SK-N-SH (cell line): ENCODE results near the gene MAT2A. TPM values are rescaled to one million over a fixed set of nuclear protein-coding genes. Genes with fewer than 3 reads are reported as not detected.

ENCODE experiments used
- CTCF ChIA-PET: fragments of 300-600, 350-600 bp; formaldehyde crosslinking; extraction: SDS; loops from one replicate; lab custom pipeline; 2021; lab: Yijun Ruan, JAX
- POLR2A ChIA-PET: fragments of 350-600 bp; sonication (Branson Sonifier 250); formaldehyde crosslinking; extraction: SDS; loops from one replicate; lab custom pipeline; 2020; ENCODE audit warnings: antibody characterized with exemption, inconsistent platforms; lab: Yijun Ruan, JAX
- DNase-seq: peaks from one replicate; pipeline ENCODE4 v3.0.0; 2012
- H2AFZ ChIP-seq: fragments of 200-600 bp; sonication (generic); 2 replicates; pipeline ENCODE4 v1.8.1; 2016; ENCODE audit warnings: antibody characterized with exemption, mild to moderate bottlenecking, low read depth
- H3F3A ChIP-seq: fragments of 200-600 bp; sonication (generic); replicated peaks from 2 replicates; pipeline ENCODE3; 2016; ENCODE audit warnings: antibody characterized with exemption, mild to moderate bottlenecking; ENCODE audit not compliant: insufficient read depth
- H3K27ac ChIP-seq, 2 experiments: fragments of 200-500 bp in 1 of 2; fragments of 200-600 bp in 1 of 2; sonication (Bioruptor generic) in 1 of 2; sonication (generic), shearing (Covaris generic) in 1 of 2; 2 replicates each; pipeline versions ENCODE4 v1.5.1 to v1.6.1; 2014 to 2016; ENCODE audit warnings: low read depth in 2 of 2, inconsistent platforms in 1 of 2, low read length in 1 of 2, mild to moderate bottlenecking in 1 of 2, mixed read lengths in 1 of 2
- H3K27me3 ChIP-seq: fragments of 200-600 bp; sonication (generic), shearing (Covaris generic); 2 replicates; pipeline ENCODE4 v1.6.1; 2016; ENCODE audit warnings: mixed run types; ENCODE audit not compliant: insufficient read depth
- H3K36me3 ChIP-seq, 2 experiments: fragments of 200-500 bp in 1 of 2; fragments of 200-600 bp in 1 of 2; sonication (Bioruptor generic) in 1 of 2; sonication (generic) in 1 of 2; replicated peaks in 1 of 2; 2 replicates each; pipeline versions ENCODE3 to v1.5.1; 2014 to 2016; ENCODE audit warnings: low read length in 1 of 2, mild to moderate bottlenecking in 1 of 2; ENCODE audit not compliant: insufficient read depth in 2 of 2, control insufficient read depth in 1 of 2
- H3K4me1 ChIP-seq, 2 experiments: fragments of 200-500 bp in 1 of 2; fragments of 200-600 bp in 1 of 2; sonication (Bioruptor generic) in 1 of 2; sonication (generic), shearing (Covaris generic) in 1 of 2; 2 replicates each; pipeline versions ENCODE4 v1.5.1 to v1.6.1; 2014 to 2016; ENCODE audit warnings: low read depth in 1 of 2, low read length in 1 of 2, mixed run types in 1 of 2; ENCODE audit not compliant: insufficient read depth in 2 of 2, control insufficient read depth in 1 of 2
- H3K4me2 ChIP-seq: fragments of 200-600 bp; sonication (generic), shearing (Covaris generic); 2 replicates; pipeline ENCODE4 v1.6.1; 2017; ENCODE audit warnings: mixed run types
- H3K4me3 ChIP-seq, 2 experiments: fragments of 200-500 bp in 1 of 2; fragments of 200-600 bp in 1 of 2; sonication (Bioruptor generic) in 1 of 2; sonication (generic), shearing (Covaris generic) in 1 of 2; 2 replicates each; pipeline versions ENCODE4 v1.5.1 to v1.8.1; 2014 to 2016; ENCODE audit warnings: low read depth in 2 of 2, inconsistent platforms in 1 of 2, low read length in 1 of 2, mild to moderate bottlenecking in 1 of 2, mixed read lengths in 1 of 2, moderate library complexity in 1 of 2
- H3K79me2 ChIP-seq: fragments of 200-600 bp; sonication (generic); 2 replicates; pipeline ENCODE4 v1.8.1; 2017; ENCODE audit warnings: mild to moderate bottlenecking; ENCODE audit not compliant: insufficient read depth
- H3K9ac ChIP-seq: fragments of 200-600 bp; sonication (generic); 2 replicates; pipeline ENCODE4 v1.6.1; 2017; ENCODE audit warnings: mixed run types
- H3K9me2 ChIP-seq: fragments of 200-600 bp; sonication (generic); 2 replicates; pipeline ENCODE4 v1.6.1; 2017; ENCODE audit warnings: mixed run types
- H3K9me3 ChIP-seq: fragments of 200-600 bp; sonication (generic); 2 replicates; pipeline ENCODE4 v1.6.1; 2017; ENCODE audit warnings: mixed run types, mild to moderate bottlenecking, moderate library complexity
- H4K20me1 ChIP-seq: fragments of 200-600 bp; sonication (generic); 2 replicates; pipeline ENCODE4 v1.6.1; 2017; ENCODE audit warnings: mild to moderate bottlenecking, mixed run types; ENCODE audit not compliant: insufficient read depth
- ELF1 ChIP-seq: IDR thresholded peaks from 2 replicates; pipeline ENCODE4 v1.4.0; 2012
- EP300 ChIP-seq, 2 experiments: IDR thresholded peaks; 2 replicates each; pipeline versions ENCODE4 v1.4.0 to v1.6.1; 2012; ENCODE audit warnings: borderline replicate concordance in 1 of 2, low read depth in 1 of 2, low read length in 1 of 2
- EZH2phosphoT487 ChIP-seq: fragments of 200-600 bp; sonication (generic); IDR thresholded peaks from 2 replicates; pipeline ENCODE4 v1.6.1; 2017; ENCODE audit warnings: low read depth, mixed run types, mild to moderate bottlenecking, antibody characterized with exemption, moderate library complexity, borderline replicate concordance
- FOXJ3 ChIP-seq: sonication (generic); formaldehyde crosslinking; IDR thresholded peaks from 2 replicates; pipeline ENCODE4 v1.5.1; 2020; ENCODE audit warnings: mild to moderate bottlenecking, missing genetic modification reagents
- MEF2A ChIP-seq: IDR thresholded peaks from 2 replicates; pipeline ENCODE4 v1.4.0; 2012; ENCODE audit warnings: low read depth, borderline replicate concordance
- POLR2AphosphoS5 ChIP-seq: IDR thresholded peaks from 2 replicates; pipeline ENCODE4 v1.6.1; 2012; ENCODE audit warnings: low read depth, low read length
- RCOR1 ChIP-seq: fragments of 150-350 bp; IDR thresholded peaks from 2 replicates; pipeline ENCODE4 v1.6.1; 2017; ENCODE audit warnings: antibody characterized with exemption, low read length
- SIN3A ChIP-seq: IDR thresholded peaks from 2 replicates; pipeline ENCODE4 v1.6.1; 2012; ENCODE audit warnings: low read depth, mild to moderate bottlenecking, low read length, moderate library complexity, borderline replicate concordance
- SMC3 ChIP-seq: IDR thresholded peaks from 2 replicates; pipeline ENCODE4 v1.6.1; 2012; ENCODE audit warnings: low read depth, low read length, improper control_type of control experiment
- TAF1 ChIP-seq: IDR thresholded peaks from 2 replicates; pipeline ENCODE4 v1.6.1; 2012; ENCODE audit warnings: low read depth, mild to moderate bottlenecking, low read length, moderate library complexity, borderline replicate concordance
- TCF12 ChIP-seq: IDR thresholded peaks from 2 replicates; pipeline ENCODE4 v1.4.0; 2012
- TEAD4 ChIP-seq: IDR thresholded peaks from 2 replicates; pipeline ENCODE4 v1.4.0; 2012; ENCODE audit warnings: mild to moderate bottlenecking, borderline replicate concordance; ENCODE audit not compliant: insufficient read depth
- YY1 ChIP-seq: IDR thresholded peaks from 2 replicates; pipeline ENCODE4 v1.4.0; 2012; ENCODE audit warnings: low read depth, mild to moderate bottlenecking
- WGBS: methylation state at CpG from one replicate; pipeline ENCODE4 v1.1.6; 2017; ENCODE audit warnings: low lambda C conversion rate; 5-methylcytosine and 5-hydroxymethylcytosine counted together
- polyA plus RNA-seq, 3 experiments: library from polyadenylated mRNA; depleted of rRNA; stranded (reverse); fragments of >200 nt; gene quantifications; 2 replicates each; pipeline ENCODE4 v1.2.3, GENCODE V29; 2012
- TF ChIP-seq, protein P1 (sequence below): fragments of 150-350 bp; IDR thresholded peaks from 2 replicates; pipeline ENCODE4 v1.6.1; 2016; ENCODE audit warnings: mild to moderate bottlenecking, low read depth, low read length
- TF ChIP-seq, protein P2 (sequence below): IDR thresholded peaks from 2 replicates; pipeline ENCODE4 v1.6.1; 2012; ENCODE audit warnings: mild to moderate bottlenecking, low read depth, low read length, moderate library complexity
- TF ChIP-seq, protein P3 (sequence below): fragments of 200-600 bp; sonication (generic); IDR thresholded peaks from 2 replicates; pipeline ENCODE4 v1.6.1; 2017; ENCODE audit warnings: antibody characterized with exemption, mild to moderate bottlenecking, moderate library complexity
- TF ChIP-seq, protein P4 (sequence below): IDR thresholded peaks from 2 replicates; pipeline ENCODE4; 2012

MAT2A gene
- polyA plus RNA-seq, 1 of the 3 experiments (the other 2 are of a cell fraction): 187 TPM

DNA sequence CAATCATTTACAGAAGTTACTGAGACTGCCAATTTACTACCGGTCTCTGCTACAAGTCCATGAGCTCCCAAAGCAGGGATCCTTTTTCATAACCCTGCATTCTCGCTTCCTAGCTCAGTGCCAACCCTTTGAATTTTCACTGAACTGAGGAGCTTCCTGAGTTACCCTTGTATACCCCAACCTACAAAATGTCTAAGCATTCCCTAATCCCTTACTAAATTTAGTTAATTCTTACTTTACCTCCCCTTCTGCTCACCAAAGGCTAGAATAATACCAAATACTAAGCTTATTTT is 9.6 kb downstream of the MAT2A start:
- H3K9me2 ChIP-seq: no peaks in the 10 kb centered on the region
- peaks cover 22% of the 10 kb centered on the region for H4K20me1 ChIP-seq
- ChIA-PET CTCF (interaction anchor here (0.6 to 16.6 kb wide), 9 partner anchors 8 to 248 kb away, joined by 3 to 364 read pairs (median 4); partner anchors contain the start of genes MAT2A and SH2D6), POLR2A (interaction anchor here (0.8 to 8.2 kb wide), 8 partner anchors 9 to 129 kb away, joined by 3 to 87 read pairs (median 10); partner anchors contain the start of genes GGCX, MAT2A and SH2D6)
- no peak for TF ChIP-seq MEF2A
- TF ChIP-seq SIN3A: no peak
- TF ChIP-seq RCOR1: no peak
- TF ChIP-seq, protein P1, sequence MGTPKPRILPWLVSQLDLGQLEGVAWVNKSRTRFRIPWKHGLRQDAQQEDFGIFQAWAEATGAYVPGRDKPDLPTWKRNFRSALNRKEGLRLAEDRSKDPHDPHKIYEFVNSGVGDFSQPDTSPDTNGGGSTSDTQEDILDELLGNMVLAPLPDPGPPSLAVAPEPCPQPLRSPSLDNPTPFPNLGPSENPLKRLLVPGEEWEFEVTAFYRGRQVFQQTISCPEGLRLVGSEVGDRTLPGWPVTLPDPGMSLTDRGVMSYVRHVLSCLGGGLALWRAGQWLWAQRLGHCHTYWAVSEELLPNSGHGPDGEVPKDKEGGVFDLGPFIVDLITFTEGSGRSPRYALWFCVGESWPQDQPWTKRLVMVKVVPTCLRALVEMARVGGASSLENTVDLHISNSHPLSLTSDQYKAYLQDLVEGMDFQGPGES: no peak
- no peak for TF ChIP-seq TAF1
- no peak for TF ChIP-seq TCF12
- TF ChIP-seq SMC3: no peak
- H3K79me2 ChIP-seq: no peaks in the 10 kb centered on the region; the same call in 1 of the 2 replicates
- no peak overlapping the region for H3K4me2 ChIP-seq
- H3K9me3 ChIP-seq: no peaks in the 10 kb centered on the region
- WGBS: 63% methylated on average over 2 of the region's 2 CpGs
- DNase-seq: no peak
- no peak overlapping the region for H3K4me3 ChIP-seq
- peaks cover 48 to 50% of the 10 kb centered on the region in 2 experiments for H3K36me3 ChIP-seq
- H3K9ac ChIP-seq: no peak overlapping the region
- peaks cover 0 to 13% of the 10 kb centered on the region in 2 experiments; a peak in 2 of 4 replicates for H3K4me1 ChIP-seq
- no peak overlapping the region for H2AFZ ChIP-seq
- H3K27me3 ChIP-seq: no peaks in the 10 kb centered on the region
- H3F3A ChIP-seq: peaks cover 66% of the 10 kb centered on the region
- H3K27ac ChIP-seq: peak overlapping the region; percentile 24 to 42; a peak in 2 of 4 replicates

DNA sequence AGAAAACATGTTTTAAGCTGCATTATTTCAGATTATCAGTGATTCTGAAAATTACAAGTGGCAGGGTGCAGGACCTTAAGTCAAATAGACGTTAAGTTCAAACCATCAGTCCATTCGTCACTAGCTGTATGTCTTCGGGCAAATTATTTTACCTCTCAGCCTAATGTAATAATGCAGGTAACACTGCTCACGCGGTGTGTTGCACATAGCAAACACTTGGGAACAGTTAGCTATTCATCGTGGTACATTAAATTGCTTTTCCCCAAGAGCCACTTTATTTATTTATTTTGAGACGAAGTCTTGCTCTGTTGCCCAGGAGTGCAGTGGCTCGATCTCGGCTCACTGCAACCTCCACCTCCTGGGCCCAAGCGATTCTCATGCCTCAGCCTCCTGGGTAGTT is 10.1 kb downstream of the MAT2A start:
- H3K4me1 ChIP-seq: peaks cover 0 to 13% of the 10 kb centered on the region in 2 experiments; a peak in 2 of 4 replicates
- no peak overlapping the region for H3K4me2 ChIP-seq
- ChIA-PET CTCF (interaction anchor here (0.6 to 16.6 kb wide), 9 partner anchors 10 to 248 kb away, joined by 3 to 364 read pairs (median 4); partner anchors contain the start of genes MAT2A and SH2D6), POLR2A (interaction anchor here (0.8 to 8.2 kb wide), 7 partner anchors 8 to 129 kb away, joined by 3 to 87 read pairs (median 10); partner anchors contain the start of genes GGCX, MAT2A and SH2D6)
- H4K20me1 ChIP-seq: peaks cover 18% of the 10 kb centered on the region
- DNase-seq: no peak
- H2AFZ ChIP-seq: no peak overlapping the region
- H3K27me3 ChIP-seq: no peaks in the 10 kb centered on the region
- 93% methylated on average over 10 of the region's 10 CpGs for WGBS
- H3K4me3 ChIP-seq: no peak overlapping the region
- H3K9me2 ChIP-seq: no peaks in the 10 kb centered on the region
- H3K36me3 ChIP-seq: peaks cover 45 to 47% of the 10 kb centered on the region in 2 experiments
- peaks cover 64% of the 10 kb centered on the region for H3F3A ChIP-seq
- H3K27ac ChIP-seq: peak overlapping the region; percentile 24 to 42; a peak in 3 of 4 replicates
- H3K9me3 ChIP-seq: no peaks in the 10 kb centered on the region
- no peak overlapping the region for H3K9ac ChIP-seq
- H3K79me2 ChIP-seq: no peaks in the 10 kb centered on the region
- TF ChIP-seq, protein P2, sequence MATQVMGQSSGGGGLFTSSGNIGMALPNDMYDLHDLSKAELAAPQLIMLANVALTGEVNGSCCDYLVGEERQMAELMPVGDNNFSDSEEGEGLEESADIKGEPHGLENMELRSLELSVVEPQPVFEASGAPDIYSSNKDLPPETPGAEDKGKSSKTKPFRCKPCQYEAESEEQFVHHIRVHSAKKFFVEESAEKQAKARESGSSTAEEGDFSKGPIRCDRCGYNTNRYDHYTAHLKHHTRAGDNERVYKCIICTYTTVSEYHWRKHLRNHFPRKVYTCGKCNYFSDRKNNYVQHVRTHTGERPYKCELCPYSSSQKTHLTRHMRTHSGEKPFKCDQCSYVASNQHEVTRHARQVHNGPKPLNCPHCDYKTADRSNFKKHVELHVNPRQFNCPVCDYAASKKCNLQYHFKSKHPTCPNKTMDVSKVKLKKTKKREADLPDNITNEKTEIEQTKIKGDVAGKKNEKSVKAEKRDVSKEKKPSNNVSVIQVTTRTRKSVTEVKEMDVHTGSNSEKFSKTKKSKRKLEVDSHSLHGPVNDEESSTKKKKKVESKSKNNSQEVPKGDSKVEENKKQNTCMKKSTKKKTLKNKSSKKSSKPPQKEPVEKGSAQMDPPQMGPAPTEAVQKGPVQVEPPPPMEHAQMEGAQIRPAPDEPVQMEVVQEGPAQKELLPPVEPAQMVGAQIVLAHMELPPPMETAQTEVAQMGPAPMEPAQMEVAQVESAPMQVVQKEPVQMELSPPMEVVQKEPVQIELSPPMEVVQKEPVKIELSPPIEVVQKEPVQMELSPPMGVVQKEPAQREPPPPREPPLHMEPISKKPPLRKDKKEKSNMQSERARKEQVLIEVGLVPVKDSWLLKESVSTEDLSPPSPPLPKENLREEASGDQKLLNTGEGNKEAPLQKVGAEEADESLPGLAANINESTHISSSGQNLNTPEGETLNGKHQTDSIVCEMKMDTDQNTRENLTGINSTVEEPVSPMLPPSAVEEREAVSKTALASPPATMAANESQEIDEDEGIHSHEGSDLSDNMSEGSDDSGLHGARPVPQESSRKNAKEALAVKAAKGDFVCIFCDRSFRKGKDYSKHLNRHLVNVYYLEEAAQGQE: no peak
- TF ChIP-seq ELF1: no peak
- TF ChIP-seq YY1: no peak
- TF ChIP-seq TEAD4: no peak
- TF ChIP-seq, protein P3, sequence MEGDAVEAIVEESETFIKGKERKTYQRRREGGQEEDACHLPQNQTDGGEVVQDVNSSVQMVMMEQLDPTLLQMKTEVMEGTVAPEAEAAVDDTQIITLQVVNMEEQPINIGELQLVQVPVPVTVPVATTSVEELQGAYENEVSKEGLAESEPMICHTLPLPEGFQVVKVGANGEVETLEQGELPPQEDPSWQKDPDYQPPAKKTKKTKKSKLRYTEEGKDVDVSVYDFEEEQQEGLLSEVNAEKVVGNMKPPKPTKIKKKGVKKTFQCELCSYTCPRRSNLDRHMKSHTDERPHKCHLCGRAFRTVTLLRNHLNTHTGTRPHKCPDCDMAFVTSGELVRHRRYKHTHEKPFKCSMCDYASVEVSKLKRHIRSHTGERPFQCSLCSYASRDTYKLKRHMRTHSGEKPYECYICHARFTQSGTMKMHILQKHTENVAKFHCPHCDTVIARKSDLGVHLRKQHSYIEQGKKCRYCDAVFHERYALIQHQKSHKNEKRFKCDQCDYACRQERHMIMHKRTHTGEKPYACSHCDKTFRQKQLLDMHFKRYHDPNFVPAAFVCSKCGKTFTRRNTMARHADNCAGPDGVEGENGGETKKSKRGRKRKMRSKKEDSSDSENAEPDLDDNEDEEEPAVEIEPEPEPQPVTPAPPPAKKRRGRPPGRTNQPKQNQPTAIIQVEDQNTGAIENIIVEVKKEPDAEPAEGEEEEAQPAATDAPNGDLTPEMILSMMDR: no peak
- TF ChIP-seq SIN3A: no peak
- TF ChIP-seq EZH2phosphoT487: no peak
- no peak for TF ChIP-seq EP300 (IDR thresholded peaks at IDR 0.05; ENCODE audit: borderline replicate concordance in 1 of 2, low read depth in 1 of 2, low read length in 1 of 2)
- TF ChIP-seq, protein P1: no peak
- no peak for TF ChIP-seq FOXJ3 (CRISPR knock-in tag)
- TF ChIP-seq, protein P4, sequence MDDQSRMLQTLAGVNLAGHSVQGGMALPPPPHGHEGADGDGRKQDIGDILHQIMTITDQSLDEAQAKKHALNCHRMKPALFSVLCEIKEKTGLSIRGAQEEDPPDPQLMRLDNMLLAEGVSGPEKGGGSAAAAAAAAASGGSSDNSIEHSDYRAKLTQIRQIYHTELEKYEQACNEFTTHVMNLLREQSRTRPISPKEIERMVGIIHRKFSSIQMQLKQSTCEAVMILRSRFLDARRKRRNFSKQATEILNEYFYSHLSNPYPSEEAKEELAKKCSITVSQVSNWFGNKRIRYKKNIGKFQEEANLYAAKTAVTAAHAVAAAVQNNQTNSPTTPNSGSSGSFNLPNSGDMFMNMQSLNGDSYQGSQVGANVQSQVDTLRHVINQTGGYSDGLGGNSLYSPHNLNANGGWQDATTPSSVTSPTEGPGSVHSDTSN: no peak
- no peak for TF ChIP-seq POLR2AphosphoS5
- no peak for TF ChIP-seq SMC3
